NT2/D1 (cell line): ENCODE results near the gene DDX52.

Experiments
- YY1 ChIP-seq: IDR thresholded peaks from 2 replicates; pipeline ENCODE4 v1.6.1; 2011; ENCODE audit not compliant: insufficient read length, insufficient read depth
- ZNF274 ChIP-seq: IDR thresholded peaks from 2 replicates; pipeline ENCODE4 v1.6.1; 2011; ENCODE audit warnings: mild to moderate bottlenecking, low read depth, low read length

DNA sequence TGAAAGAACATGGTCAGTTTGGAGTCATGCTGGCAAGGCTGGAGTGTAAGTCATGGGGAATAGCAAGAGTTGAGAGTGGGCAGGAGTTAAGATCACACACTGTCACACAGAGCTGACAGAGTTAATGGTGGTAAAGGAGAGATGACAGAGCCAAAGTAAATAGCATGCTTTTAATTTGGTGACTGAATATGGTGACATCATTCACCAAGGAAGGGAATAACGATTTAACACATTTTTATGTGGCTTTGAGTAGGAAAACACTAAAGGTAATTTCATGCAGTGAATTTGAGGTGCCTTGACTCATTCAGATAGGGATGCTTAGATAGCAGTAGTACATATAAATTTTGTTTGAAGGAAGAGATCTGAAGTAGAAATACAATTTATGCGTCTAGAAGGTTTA, 76.1 kb downstream of the DDX52 start:
- TF ChIP-seq ZNF274 (no peak), YY1 (no peak)
